DOHH2 (cell line): ENCODE results near the gene PABPC4L.

ENCODE experiments used
- EZH2phosphoT487 ChIP-seq: fragments of 200-600 bp; sonication (generic); IDR thresholded peaks from 2 replicates; pipeline ENCODE4 v1.6.1; 2017; ENCODE audit warnings: borderline replicate concordance, mild to moderate bottlenecking, antibody characterized with exemption, low read length, moderate library complexity, mixed read lengths
- TF ChIP-seq, protein P1 (sequence below): fragments of 200-600 bp; sonication (generic); IDR thresholded peaks from one replicate; pipeline ENCODE4 v1.5.1; 2014; ENCODE audit warnings: antibody characterized with exemption, mild to moderate bottlenecking, low read depth, low read length; ENCODE audit not compliant: poor library complexity, severe bottlenecking

DNA sequence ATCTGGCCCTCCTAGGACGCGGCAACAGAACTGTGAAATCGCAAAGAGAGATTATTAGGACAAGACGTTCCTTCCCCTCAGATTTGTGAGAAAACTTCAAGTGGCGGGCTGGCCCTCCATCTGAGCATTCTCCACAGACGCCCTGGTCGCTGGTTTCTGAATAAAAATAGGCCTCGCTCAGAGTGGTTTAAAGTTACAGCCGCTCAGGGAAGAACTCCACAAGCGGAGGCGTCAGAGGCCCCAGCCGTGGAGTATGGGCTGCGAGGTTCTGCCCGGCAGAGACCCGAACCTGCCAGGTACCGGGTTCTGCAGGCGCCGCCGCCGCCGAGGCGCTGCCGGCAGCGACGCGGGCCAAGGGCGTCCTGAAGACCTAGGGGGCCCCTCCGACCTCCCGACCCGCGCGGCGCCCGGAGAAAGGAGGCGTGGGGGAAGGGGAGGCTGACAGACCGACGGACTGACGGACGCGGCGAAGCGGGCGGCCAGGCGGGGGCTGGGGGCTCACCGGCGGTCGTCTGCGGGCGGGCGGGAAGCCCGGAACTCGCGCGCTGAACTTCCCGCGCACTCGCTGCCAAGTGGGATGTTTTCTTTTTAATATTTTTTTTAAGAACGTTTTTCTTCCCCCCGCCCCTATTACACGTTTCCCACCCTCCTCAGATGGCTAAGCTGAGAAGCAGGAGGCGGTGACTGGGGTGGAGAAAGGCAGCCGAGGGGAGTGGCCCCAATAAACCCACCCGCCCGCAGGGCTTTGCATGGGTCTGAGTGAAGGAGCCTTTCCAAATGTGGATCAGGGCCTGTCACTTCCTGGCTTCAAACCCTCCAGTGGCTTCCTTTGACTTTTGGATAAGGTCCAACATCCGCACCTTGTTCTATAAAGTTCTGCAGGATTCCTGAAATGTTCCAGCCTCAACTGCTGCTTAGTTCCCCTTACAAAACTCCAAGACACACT, at the start of gene PABPC4L:
- no peak for TF ChIP-seq EZH2phosphoT487
- TF ChIP-seq, protein P1, sequence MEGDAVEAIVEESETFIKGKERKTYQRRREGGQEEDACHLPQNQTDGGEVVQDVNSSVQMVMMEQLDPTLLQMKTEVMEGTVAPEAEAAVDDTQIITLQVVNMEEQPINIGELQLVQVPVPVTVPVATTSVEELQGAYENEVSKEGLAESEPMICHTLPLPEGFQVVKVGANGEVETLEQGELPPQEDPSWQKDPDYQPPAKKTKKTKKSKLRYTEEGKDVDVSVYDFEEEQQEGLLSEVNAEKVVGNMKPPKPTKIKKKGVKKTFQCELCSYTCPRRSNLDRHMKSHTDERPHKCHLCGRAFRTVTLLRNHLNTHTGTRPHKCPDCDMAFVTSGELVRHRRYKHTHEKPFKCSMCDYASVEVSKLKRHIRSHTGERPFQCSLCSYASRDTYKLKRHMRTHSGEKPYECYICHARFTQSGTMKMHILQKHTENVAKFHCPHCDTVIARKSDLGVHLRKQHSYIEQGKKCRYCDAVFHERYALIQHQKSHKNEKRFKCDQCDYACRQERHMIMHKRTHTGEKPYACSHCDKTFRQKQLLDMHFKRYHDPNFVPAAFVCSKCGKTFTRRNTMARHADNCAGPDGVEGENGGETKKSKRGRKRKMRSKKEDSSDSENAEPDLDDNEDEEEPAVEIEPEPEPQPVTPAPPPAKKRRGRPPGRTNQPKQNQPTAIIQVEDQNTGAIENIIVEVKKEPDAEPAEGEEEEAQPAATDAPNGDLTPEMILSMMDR = no peak
